GM10248 (cell line): ENCODE measurements around the gene CIDEC.
"Not testable (repeated sequence)": the region's sequence is repeated elsewhere in the genome, so short reads cannot be mapped to it uniquely, and the experiment has no call there.

Experiments
- CTCF ChIA-PET: fragments of 300-600 bp; sonication (Branson Sonifier 250); formaldehyde crosslinking; extraction: SDS; loops from one replicate; lab custom pipeline; 2021; ENCODE audit warnings: antibody characterized with exemption; lab: Yijun Ruan, JAX
- POLR2A ChIA-PET: fragments of 350-650 bp; sonication (Branson Sonifier 250); formaldehyde crosslinking; extraction: SDS; loops from one replicate; lab custom pipeline; 2020; ENCODE audit warnings: antibody characterized with exemption; lab: Yijun Ruan, JAX
- DNase-seq: peaks from one replicate; pipeline ENCODE4 v3.0.0; 2012; ENCODE audit errors: extremely low spot score
- TF ChIP-seq, protein P1 (sequence below): IDR thresholded peaks from 2 replicates; pipeline ENCODE4 v1.5.1; 2012; ENCODE audit warnings: mild to moderate bottlenecking, low read depth; ENCODE audit errors: extremely low read depth, missing control alignments, control extremely low read depth

CIDEC gene

DNA sequence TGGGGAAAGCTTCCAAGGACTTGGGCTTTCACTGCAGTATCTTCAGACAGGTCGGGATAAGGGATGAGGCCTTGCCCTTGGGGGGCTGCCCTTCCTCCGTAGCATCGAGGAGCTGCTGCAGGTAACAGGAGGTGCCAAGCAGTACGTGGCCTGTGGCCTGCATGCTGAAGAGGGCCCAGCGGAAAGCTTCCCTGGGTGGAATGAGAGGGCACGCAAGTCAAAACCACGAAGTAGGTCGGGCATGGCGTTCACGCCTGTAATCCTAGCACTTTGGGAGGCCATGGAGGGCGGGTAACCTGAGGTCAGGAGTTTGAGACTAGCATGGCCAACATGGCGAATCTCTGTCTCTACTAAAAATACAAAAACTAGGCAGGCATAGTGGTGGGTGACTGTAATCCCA, 12.9 kb downstream of the CIDEC start:
- CTCF ChIA-PET, result interaction anchor here (1.1 to 1.9 kb wide), 2 partner anchors 8 to 66 kb away, joined by 3 to 5 read pairs; no protein-coding TSS in a partner anchor
- TF ChIP-seq, protein P1, sequence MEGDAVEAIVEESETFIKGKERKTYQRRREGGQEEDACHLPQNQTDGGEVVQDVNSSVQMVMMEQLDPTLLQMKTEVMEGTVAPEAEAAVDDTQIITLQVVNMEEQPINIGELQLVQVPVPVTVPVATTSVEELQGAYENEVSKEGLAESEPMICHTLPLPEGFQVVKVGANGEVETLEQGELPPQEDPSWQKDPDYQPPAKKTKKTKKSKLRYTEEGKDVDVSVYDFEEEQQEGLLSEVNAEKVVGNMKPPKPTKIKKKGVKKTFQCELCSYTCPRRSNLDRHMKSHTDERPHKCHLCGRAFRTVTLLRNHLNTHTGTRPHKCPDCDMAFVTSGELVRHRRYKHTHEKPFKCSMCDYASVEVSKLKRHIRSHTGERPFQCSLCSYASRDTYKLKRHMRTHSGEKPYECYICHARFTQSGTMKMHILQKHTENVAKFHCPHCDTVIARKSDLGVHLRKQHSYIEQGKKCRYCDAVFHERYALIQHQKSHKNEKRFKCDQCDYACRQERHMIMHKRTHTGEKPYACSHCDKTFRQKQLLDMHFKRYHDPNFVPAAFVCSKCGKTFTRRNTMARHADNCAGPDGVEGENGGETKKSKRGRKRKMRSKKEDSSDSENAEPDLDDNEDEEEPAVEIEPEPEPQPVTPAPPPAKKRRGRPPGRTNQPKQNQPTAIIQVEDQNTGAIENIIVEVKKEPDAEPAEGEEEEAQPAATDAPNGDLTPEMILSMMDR, result no peak
- DNase-seq, result no peak
- POLR2A ChIA-PET, result no interaction called here

DNA sequence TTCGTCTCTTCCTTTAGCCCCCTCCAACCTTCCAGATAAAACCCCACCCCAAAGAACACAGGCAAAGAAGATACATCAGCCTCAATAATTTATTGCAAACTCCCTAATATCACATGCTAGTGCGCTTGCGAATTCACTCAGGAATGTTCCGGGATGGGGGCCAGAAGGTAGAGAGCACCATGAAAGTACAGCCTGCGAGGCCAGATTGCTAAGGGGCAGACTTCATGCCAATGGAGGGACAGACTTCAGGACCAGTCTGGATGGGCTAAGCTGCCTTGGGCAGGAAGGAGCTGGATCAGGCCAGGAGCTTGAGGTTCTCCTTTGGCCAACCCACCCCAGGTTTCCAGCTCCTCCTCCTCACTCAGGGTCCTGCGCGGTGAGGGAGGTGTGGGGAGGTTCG, 13.4 kb downstream of the CIDEC start:
- DNase-seq, result no peak
- ChIA-PET POLR2A (no interaction called here), CTCF (interaction anchor here (1.1 to 1.9 kb wide), 2 partner anchors 9 to 66 kb away, joined by 3 to 5 read pairs; no protein-coding TSS in a partner anchor)
- TF ChIP-seq, protein P1, result no peak

DNA sequence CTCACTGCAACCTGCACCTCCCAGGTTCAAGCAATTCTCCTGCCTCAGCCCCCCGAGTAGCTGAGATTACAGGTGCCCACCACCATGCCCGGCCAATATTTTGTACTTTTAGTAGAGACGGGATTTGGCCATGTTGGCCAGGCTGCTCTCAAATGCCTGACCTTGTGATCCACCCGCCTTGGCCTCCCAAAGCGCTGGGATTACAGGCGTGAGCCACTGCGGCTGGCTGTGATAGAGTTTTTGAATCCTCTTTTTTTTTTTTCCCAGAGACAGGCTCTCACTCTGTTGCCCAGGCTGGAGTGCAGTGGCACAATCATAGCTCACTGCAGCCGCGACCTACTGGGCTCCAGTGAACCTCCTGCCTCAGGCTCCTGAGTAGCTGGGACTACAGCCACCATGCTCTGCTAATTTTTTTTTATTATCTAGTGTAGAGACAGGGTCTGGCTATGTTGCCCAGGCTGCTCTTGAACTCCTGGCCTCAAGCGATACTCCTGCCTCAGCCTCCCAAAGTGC, 14.9 kb downstream of the CIDEC start:
- POLR2A ChIA-PET, result not testable (repeated sequence)
- CTCF ChIA-PET, result interaction anchor here (0.8 to 1.2 kb wide), 3 partner anchors 67 to 455 kb away, joined by 3 to 4 read pairs (median 3); partner anchors contain the start of gene SEC13

DNA sequence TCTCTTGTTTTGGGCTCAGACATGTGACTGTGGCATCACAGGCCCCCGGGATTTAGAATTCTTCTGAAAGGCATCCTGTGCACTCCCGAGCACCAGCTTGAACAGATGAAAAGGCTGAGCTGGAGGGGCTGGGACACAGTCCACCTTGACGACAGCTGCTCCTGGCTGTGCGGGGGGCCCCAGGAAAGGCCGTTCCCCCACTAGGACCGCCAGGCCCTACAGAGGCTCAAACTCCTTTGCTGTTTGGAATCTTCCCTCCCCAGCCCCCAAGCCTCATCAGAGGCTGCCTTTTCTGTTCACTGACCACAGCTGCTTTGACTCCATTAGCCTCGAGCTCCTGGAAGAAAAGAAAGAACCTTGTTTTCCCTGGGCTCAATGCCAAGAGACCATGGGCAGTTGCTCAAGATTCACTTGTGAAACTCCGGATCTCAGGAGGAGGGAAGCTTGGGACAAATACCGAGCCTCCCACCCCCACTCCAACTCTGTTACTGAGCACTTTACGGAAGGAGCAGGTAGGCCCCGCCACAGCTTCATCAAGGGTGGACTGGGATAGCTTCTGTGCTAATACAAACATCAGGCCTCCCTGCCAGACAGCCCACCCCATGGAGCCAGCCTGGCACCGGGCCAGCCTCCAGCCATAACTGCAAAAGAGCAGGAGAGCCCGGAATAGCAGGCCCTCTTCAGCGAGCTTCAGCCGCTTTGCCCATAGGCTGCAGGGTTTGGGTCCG, 15.7 kb downstream of the CIDEC start:
- ChIA-PET CTCF (interaction anchor here (0.8 to 1.2 kb wide), 3 partner anchors 68 to 456 kb away, joined by 3 to 4 read pairs (median 3); partner anchors contain the start of gene SEC13), POLR2A (no interaction called here)
- TF ChIP-seq, protein P1, result no peak
- no peak for DNase-seq

More for the DNA sequence above, 14.9 kb downstream of the CIDEC start:
- not testable (repeated sequence) for DNase-seq

DNA sequence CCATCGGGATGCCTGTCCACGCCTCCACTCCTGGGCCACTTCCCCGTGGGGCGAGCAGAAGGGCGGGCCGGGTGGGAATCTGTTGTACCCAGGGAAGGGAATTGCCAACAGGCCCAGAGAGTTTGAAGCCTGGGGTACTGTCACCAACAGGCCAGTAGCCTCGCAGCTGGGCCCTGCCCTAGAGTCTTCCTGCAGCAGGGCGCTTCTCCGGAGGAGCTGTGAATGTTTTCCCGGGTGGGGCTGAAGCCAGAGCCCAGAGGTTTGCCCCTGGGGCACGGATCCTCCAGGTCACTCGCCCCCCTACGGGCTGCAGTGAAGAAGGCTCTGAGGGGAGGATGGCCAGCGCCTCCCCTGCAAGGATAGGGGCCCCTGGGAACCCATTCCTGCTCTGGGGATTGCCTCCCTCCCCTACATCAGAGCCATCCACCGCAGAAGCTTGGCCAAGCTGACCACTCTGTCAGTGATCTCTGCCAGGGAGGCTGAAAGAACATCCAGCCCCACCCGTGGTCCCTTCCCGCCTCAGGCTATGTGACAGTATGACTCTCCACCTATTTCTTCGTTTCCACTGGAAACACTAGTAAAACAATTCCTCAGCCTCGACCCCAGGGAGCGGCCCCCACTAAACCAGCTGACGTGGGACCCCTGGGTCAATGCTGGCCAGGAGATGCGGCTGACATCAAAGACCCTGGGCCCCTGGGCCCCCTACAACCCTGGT, 16.8 kb downstream of the CIDEC start:
- ChIA-PET POLR2A (no interaction called here), CTCF (no interaction called here)
- no peak for DNase-seq
- TF ChIP-seq, protein P1, result no peak

DNA sequence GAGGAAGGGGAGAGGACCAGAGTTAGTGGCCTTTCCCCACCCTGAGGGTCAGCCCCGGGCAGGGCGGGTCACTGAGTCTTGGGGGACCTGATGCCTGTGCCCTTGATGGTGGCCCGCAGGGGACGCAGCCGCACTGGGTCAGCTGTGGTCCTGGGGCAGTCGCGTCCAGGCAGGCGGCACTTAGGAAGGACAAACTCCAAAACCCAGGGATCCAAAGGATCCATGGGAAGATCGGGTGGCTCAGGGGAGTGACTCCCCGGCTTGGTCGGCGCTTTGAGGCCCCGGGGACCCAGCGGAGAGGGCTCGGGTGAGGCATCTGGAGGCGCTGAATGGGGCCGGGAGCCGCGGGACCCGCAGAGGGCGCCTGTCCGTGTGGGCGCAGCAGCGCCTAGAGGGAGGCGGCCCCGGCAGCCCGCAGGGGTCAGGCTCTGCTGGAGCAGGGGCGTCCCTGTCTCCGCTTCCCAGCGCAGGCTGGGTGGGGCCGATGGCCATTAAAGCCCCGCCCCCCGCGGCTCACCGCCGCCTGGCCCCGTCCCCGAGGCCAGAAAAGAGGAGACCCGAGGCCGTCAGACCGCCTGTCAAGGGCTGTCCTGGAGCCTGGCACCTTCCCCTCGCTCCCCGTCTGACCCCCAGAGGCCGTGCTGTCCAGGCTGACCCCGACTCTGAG, 17.5 kb downstream of the CIDEC start:
- peak; percentile 67 for DNase-seq
- ChIA-PET CTCF (no interaction called here), POLR2A (no interaction called here)
- TF ChIP-seq, protein P1, result peak; percentile 30
